ENCODE measurements around the gene CSTF2T.
A peak's percentile ranks its signal among the peaks of the same experiment; 100 is the strongest.

CSTF2T gene

GRCh38 chr10:51709324-51709972, 10.1 kb upstream of the CSTF2T start:
- no peak overlapping the region for H3K9ac ChIP-seq (ENCODE audit: low read depth, low read length)
- H4K20me1 ChIP-seq (ENCODE audit: insufficient read depth, low read length) = no peaks in the 10 kb centered on the region
- H3K27me3 ChIP-seq (ENCODE audit: insufficient read depth, low read length, poor library complexity) = no peaks in the 10 kb centered on the region
- no peak overlapping the region for H3K4me3 ChIP-seq (ENCODE audit: low read depth in 1 of 2, low read length in 2 of 2)
- TF ChIP-seq, protein P1, sequence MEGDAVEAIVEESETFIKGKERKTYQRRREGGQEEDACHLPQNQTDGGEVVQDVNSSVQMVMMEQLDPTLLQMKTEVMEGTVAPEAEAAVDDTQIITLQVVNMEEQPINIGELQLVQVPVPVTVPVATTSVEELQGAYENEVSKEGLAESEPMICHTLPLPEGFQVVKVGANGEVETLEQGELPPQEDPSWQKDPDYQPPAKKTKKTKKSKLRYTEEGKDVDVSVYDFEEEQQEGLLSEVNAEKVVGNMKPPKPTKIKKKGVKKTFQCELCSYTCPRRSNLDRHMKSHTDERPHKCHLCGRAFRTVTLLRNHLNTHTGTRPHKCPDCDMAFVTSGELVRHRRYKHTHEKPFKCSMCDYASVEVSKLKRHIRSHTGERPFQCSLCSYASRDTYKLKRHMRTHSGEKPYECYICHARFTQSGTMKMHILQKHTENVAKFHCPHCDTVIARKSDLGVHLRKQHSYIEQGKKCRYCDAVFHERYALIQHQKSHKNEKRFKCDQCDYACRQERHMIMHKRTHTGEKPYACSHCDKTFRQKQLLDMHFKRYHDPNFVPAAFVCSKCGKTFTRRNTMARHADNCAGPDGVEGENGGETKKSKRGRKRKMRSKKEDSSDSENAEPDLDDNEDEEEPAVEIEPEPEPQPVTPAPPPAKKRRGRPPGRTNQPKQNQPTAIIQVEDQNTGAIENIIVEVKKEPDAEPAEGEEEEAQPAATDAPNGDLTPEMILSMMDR (IDR thresholded peaks at IDR 0.05; ENCODE audit: borderline replicate concordance, extremely low read depth, low read length, poor library complexity, severe bottlenecking) = no peak
- no peak for TF ChIP-seq EZH2 (IDR thresholded peaks at IDR 0.05; ENCODE audit: borderline replicate concordance, low read depth, low read length, severe bottlenecking)
- ATAC-seq (ENCODE audit: insufficient read depth, low read depth) = no peak
- H3K79me2 ChIP-seq (ENCODE audit: insufficient read depth, low read length) = no peaks in the 10 kb centered on the region
- no peaks in the 10 kb centered on the region for H3K9me3 ChIP-seq (ENCODE audit: insufficient read depth, low read length, severe bottlenecking)
- H3K4me1 ChIP-seq (ENCODE audit: insufficient read depth, low read length) = peaks cover 19% of the 10 kb centered on the region
- H3K36me3 ChIP-seq (ENCODE audit: insufficient read depth, low read length) = no peaks in the 10 kb centered on the region
- H3K27ac ChIP-seq (ENCODE audit: low read length) = no peak overlapping the region
- DNase-seq = no peak
- no peak overlapping the region for H2AFZ ChIP-seq (ENCODE audit: low read depth, low read length)
- no peak overlapping the region for H3K4me2 ChIP-seq (ENCODE audit: insufficient read depth, low read length)

DNA sequence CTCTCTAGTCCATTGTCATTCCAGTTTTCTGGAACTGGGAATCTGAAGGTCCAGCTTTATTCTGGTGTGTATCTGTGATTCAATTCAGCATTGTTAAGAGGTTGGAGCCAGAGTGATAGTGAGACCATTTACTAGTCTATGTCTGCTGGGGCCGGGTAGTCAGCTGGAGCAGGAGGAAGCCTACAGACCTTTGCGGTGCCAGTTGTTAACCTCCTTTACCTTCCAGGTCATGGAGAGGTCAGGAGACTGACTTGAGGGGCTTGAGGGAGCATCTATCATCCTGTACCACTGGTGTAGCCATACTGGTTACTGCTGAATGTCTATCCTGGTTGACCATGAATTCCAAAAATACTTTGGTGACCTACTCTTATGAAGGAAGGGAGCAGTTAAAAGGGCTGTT, 9.2 kb upstream of the CSTF2T start:
- peak overlapping the region; percentile 49 for H2AFZ ChIP-seq (ENCODE audit: low read depth, low read length)
- H3K4me2 ChIP-seq (ENCODE audit: insufficient read depth, low read length) = no peak overlapping the region
- H3K27me3 ChIP-seq (ENCODE audit: insufficient read depth, low read length, poor library complexity) = no peaks in the 10 kb centered on the region
- no peaks in the 10 kb centered on the region for H3K79me2 ChIP-seq (ENCODE audit: insufficient read depth, low read length)
- H3K9ac ChIP-seq (ENCODE audit: low read depth, low read length) = no peak overlapping the region
- no peak for ATAC-seq (ENCODE audit: insufficient read depth, low read depth)
- DNase-seq = no peak
- H3K4me3 ChIP-seq (ENCODE audit: low read depth in 1 of 2, low read length in 2 of 2) = no peak overlapping the region
- H3K4me1 ChIP-seq (ENCODE audit: insufficient read depth, low read length) = peaks cover 19% of the 10 kb centered on the region
- H3K9me3 ChIP-seq (ENCODE audit: insufficient read depth, low read length, severe bottlenecking) = no peaks in the 10 kb centered on the region
- H3K27ac ChIP-seq (ENCODE audit: low read length) = no peak overlapping the region; the same call in 1 of the 2 replicates
- H3K36me3 ChIP-seq (ENCODE audit: insufficient read depth, low read length) = no peaks in the 10 kb centered on the region
- TF ChIP-seq, protein P1 (IDR thresholded peaks at IDR 0.05; ENCODE audit: borderline replicate concordance, extremely low read depth, low read length, poor library complexity, severe bottlenecking) = no peak
- no peak for TF ChIP-seq EZH2 (IDR thresholded peaks at IDR 0.05; ENCODE audit: borderline replicate concordance, low read depth, low read length, severe bottlenecking)
- no peaks in the 10 kb centered on the region for H4K20me1 ChIP-seq (ENCODE audit: insufficient read depth, low read length)

GRCh38 chr10:51707821-51708424, 8.5 kb upstream of the CSTF2T start:
- ATAC-seq (ENCODE audit: insufficient read depth, low read depth) (peak; percentile 77), DNase-seq (peak; percentile 17)
- Histone ChIP-seq H3K27ac (ENCODE audit: low read length) (peak overlapping the region; percentile 46), H4K20me1 (ENCODE audit: insufficient read depth, low read length) (no peaks in the 10 kb centered on the region), H3K79me2 (ENCODE audit: insufficient read depth, low read length) (no peaks in the 10 kb centered on the region), H3K27me3 (ENCODE audit: insufficient read depth, low read length, poor library complexity) (no peaks in the 10 kb centered on the region), H3K9me3 (ENCODE audit: insufficient read depth, low read length, severe bottlenecking) (no peaks in the 10 kb centered on the region), H2AFZ (ENCODE audit: low read depth, low read length) (peak overlapping the region; percentile 33), H3K4me2 (ENCODE audit: insufficient read depth, low read length) (no peak overlapping the region), H3K36me3 (ENCODE audit: insufficient read depth, low read length) (no peaks in the 10 kb centered on the region), H3K4me3 (ENCODE audit: low read depth in 1 of 2, low read length in 2 of 2) (no peak overlapping the region), H3K9ac (ENCODE audit: low read depth, low read length) (no peak overlapping the region), H3K4me1 (ENCODE audit: insufficient read depth, low read length) (peaks cover 19% of the 10 kb centered on the region)
- TF ChIP-seq EZH2 (IDR thresholded peaks at IDR 0.05; ENCODE audit: borderline replicate concordance, low read depth, low read length, severe bottlenecking) = no peak
- TF ChIP-seq, protein P1 (IDR thresholded peaks at IDR 0.05; ENCODE audit: borderline replicate concordance, extremely low read depth, low read length, poor library complexity, severe bottlenecking) = no peak
